NCI-H82 (cell line): Measurements from ENCODE around the gene EYA2.
A peak's percentile ranks its signal among the peaks of the same experiment; 100 is the strongest.
"Not testable (repeated sequence)": the region's sequence is repeated elsewhere in the genome, so short reads cannot be mapped to it uniquely, and the experiment has no call there.

ENCODE experiments used
- DNase-seq: peaks from one replicate; lab custom pipeline; 2025; lab: John Stamatoyannopoulos, UW

EYA2 gene

GRCh38 chr20:46955601-46956556 lies 61.2 kb downstream of the EYA2 start:
- no peak for DNase-seq

- no peak for DNase-seq
Measured at GRCh38 chr20:46959081-46959692, 64.5 kb downstream of the EYA2 start.

- no peak for DNase-seq
Measured at GRCh38 chr20:46959821-46960220, 65.2 kb downstream of the EYA2 start.

- no peak for DNase-seq
Measured at GRCh38 chr20:46960536-46960935, 65.9 kb downstream of the EYA2 start.

GRCh38 chr20:46961968-46962367 lies 67.3 kb downstream of the EYA2 start:
- not testable (repeated sequence) for DNase-seq

- no peak for DNase-seq
Measured at GRCh38 chr20:46962452-46963195, 68.0 kb downstream of the EYA2 start.

- peak; percentile 20 for DNase-seq
Measured at GRCh38 chr20:46963196-46963529, 68.5 kb downstream of the EYA2 start.

- peak; percentile 16 for DNase-seq
Measured at GRCh38 chr20:46963758-46964617, 69.3 kb downstream of the EYA2 start.

GRCh38 chr20:46964618-46965455 lies 70.2 kb downstream of the EYA2 start:
- peak; percentile 16 for DNase-seq

- no peak for DNase-seq
Measured at GRCh38 chr20:46965477-46965876, 70.8 kb downstream of the EYA2 start.

GRCh38 chr20:46967646-46968045 lies 73.0 kb downstream of the EYA2 start:
- peak; percentile 75 for DNase-seq

GRCh38 chr20:46970937-46971630 lies 76.4 kb downstream of the EYA2 start:
- peak; percentile 97 for DNase-seq

- peak; percentile 94 for DNase-seq
Measured at GRCh38 chr20:46973766-46974165, 79.1 kb downstream of the EYA2 start.

GRCh38 chr20:46974669-46975434 lies 80.2 kb downstream of the EYA2 start:
- no peak for DNase-seq

- DNase-seq = no peak
Measured at GRCh38 chr20:46975976-46976375, 81.3 kb downstream of the EYA2 start.

- no peak for DNase-seq
Measured at GRCh38 chr20:46977204-46977603, 82.6 kb downstream of the EYA2 start.

GRCh38 chr20:46977909-46978588 lies 83.4 kb downstream of the EYA2 start:
- DNase-seq = peak; percentile 87

- peak; percentile 100 for DNase-seq
Measured at GRCh38 chr20:46978951-46979491, 84.4 kb downstream of the EYA2 start.
